Coronary artery (tissue), 2 donors: Measurements from ENCODE around the gene SNTA1.

Experiments used
- DNase-seq: peaks from one replicate; pipeline ENCODE4 v3.0.0-alpha.2; 2017; ENCODE audit warnings: low spot score
- H3K27ac ChIP-seq, 2 donors: fragments of 200-600 bp; sonication (generic); one replicate each; pipeline ENCODE4 v1.5.1; 2016 to 2019
- H3K4me3 ChIP-seq: fragments of 200-600 bp; sonication (generic); 2 replicates; pipeline ENCODE4 v1.5.1; 2016; ENCODE audit warnings: mild to moderate bottlenecking, moderate library complexity
- TF ChIP-seq, protein P1 (sequence below): fragments of 200-600 bp; sonication (generic); IDR thresholded peaks from one replicate; pipeline ENCODE4 v1.5.1; 2019; ENCODE audit warnings: antibody characterized with exemption

SNTA1 gene

DNA sequence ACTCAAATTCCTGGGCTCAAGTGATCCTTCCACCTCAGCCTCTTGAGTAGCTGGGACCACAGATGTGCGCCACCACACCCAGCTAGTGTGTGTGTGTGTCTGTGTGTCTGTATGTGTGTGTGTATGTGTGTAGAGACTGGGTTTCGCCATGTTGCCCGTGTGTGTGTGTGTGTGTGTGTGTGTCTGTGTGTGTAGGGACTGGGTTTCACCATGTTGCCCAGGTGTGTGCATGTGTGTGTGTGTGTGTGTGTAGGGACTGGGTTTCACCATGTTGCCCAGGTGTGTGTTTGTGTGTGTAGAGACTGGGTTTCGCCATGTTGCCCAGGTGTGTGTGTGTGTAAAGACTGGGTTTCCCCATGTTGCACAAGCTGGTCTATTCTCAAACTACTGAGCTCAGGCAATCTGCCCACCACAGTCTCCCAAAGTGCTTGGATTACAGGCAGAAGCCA lies 70.5 kb downstream of the SNTA1 start:
- Histone ChIP-seq H3K4me3 (no peak overlapping the region), H3K27ac (no peak overlapping the region)
- DNase-seq = no peak
- TF ChIP-seq, protein P1, sequence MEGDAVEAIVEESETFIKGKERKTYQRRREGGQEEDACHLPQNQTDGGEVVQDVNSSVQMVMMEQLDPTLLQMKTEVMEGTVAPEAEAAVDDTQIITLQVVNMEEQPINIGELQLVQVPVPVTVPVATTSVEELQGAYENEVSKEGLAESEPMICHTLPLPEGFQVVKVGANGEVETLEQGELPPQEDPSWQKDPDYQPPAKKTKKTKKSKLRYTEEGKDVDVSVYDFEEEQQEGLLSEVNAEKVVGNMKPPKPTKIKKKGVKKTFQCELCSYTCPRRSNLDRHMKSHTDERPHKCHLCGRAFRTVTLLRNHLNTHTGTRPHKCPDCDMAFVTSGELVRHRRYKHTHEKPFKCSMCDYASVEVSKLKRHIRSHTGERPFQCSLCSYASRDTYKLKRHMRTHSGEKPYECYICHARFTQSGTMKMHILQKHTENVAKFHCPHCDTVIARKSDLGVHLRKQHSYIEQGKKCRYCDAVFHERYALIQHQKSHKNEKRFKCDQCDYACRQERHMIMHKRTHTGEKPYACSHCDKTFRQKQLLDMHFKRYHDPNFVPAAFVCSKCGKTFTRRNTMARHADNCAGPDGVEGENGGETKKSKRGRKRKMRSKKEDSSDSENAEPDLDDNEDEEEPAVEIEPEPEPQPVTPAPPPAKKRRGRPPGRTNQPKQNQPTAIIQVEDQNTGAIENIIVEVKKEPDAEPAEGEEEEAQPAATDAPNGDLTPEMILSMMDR = no peak

GRCh38 chr20:33370291-33370690 lies 73.3 kb downstream of the SNTA1 start:
- no peak overlapping the region for H3K27ac ChIP-seq
- TF ChIP-seq, protein P1 = no peak
- DNase-seq = no peak
- no peak overlapping the region for H3K4me3 ChIP-seq

- Histone ChIP-seq H3K4me3 (no peak overlapping the region), H3K27ac (no peak overlapping the region)
- no peak for DNase-seq
- TF ChIP-seq, protein P1 = no peak
Observed at GRCh38 chr20:33362898-33363297, 80.7 kb downstream of the SNTA1 start.

- Histone ChIP-seq H3K4me3 (no peak overlapping the region), H3K27ac (no peak overlapping the region)
- no peak for DNase-seq
- TF ChIP-seq, protein P1 = no peak
Observed at GRCh38 chr20:33359399-33360261, 83.9 kb downstream of the SNTA1 start.
